KMS-11 (cell line): ENCODE measurements around the gene OR8H1.

ENCODE experiments used
- H2AFZ ChIP-seq: fragments of 200-600 bp; sonication (generic); 2 replicates; pipeline ENCODE4 v1.6.1; 2016; ENCODE audit warnings: antibody characterized with exemption, mixed run types, low read depth
- H3K27ac ChIP-seq: fragments of 200-600 bp; sonication (generic); 2 replicates; pipeline ENCODE4 v1.6.1; 2016; ENCODE audit warnings: mild to moderate bottlenecking, mixed run types
- H3K27me3 ChIP-seq: fragments of 200-600 bp; sonication (generic); 2 replicates; pipeline ENCODE4 v1.6.1; 2017; ENCODE audit warnings: mild to moderate bottlenecking, low read depth, mixed run types, moderate library complexity; ENCODE audit not compliant: insufficient read depth
- H3K36me3 ChIP-seq: fragments of 200-600 bp; sonication (generic); 2 replicates; pipeline ENCODE4 v1.6.1; 2017; ENCODE audit warnings: mild to moderate bottlenecking, mixed run types; ENCODE audit not compliant: insufficient read depth
- H3K4me1 ChIP-seq: fragments of 200-600 bp; sonication (generic); 2 replicates; pipeline ENCODE4 v1.6.1; 2016; ENCODE audit warnings: mild to moderate bottlenecking, low read depth, mixed run types; ENCODE audit not compliant: poor library complexity, severe bottlenecking
- H3K4me2 ChIP-seq: fragments of 200-600 bp; sonication (generic); 2 replicates; pipeline ENCODE4 v1.7.0; 2016; ENCODE audit warnings: mild to moderate bottlenecking, mixed run types
- H3K4me3 ChIP-seq: fragments of 200-600 bp; sonication (generic); IDR thresholded peaks from 2 replicates; pipeline ENCODE4 v1.6.1; 2017; ENCODE audit warnings: low read depth, low read length, mixed read lengths; ENCODE audit not compliant: insufficient read depth
- H3K79me2 ChIP-seq: fragments of 200-600 bp; sonication (generic); 2 replicates; pipeline ENCODE4 v1.6.1; 2016; ENCODE audit warnings: low read depth, mixed run types; ENCODE audit not compliant: insufficient read depth
- H3K9ac ChIP-seq: fragments of 200-600 bp; sonication (generic); 2 replicates; pipeline ENCODE4 v1.6.1; 2016; ENCODE audit warnings: mild to moderate bottlenecking, mixed run types
- H4K20me1 ChIP-seq: fragments of 200-600 bp; sonication (generic); 2 replicates; pipeline ENCODE4 v1.6.1; 2016; ENCODE audit warnings: mild to moderate bottlenecking, mixed run types; ENCODE audit not compliant: insufficient read depth
- CTCF ChIP-seq: fragments of 200-600 bp; sonication (generic); conservative IDR thresholded peaks from 2 replicates; pipeline ENCODE4 v1.6.1; 2017; ENCODE audit warnings: low read depth, mild to moderate bottlenecking, antibody characterized with exemption, low read length, moderate library complexity, mixed read lengths

The OR8H1 gene

GRCh38 chr11:56271092-56271491 lies 21.0 kb downstream of the OR8H1 start:
- TF ChIP-seq CTCF = no peak
- H3K9ac ChIP-seq = no peak overlapping the region
- no peaks in the 10 kb centered on the region for H3K27me3 ChIP-seq
- no peak overlapping the region for H3K4me3 ChIP-seq
- no peak overlapping the region for H3K4me2 ChIP-seq
- no peaks in the 10 kb centered on the region for H3K4me1 ChIP-seq
- no peak overlapping the region for H3K27ac ChIP-seq
- no peaks in the 10 kb centered on the region for H3K79me2 ChIP-seq
- H3K36me3 ChIP-seq = no peaks in the 10 kb centered on the region
- no peak overlapping the region for H2AFZ ChIP-seq
- H4K20me1 ChIP-seq = no peaks in the 10 kb centered on the region

GRCh38 chr11:56251954-56252353 lies 40.1 kb downstream of the OR8H1 start, which contains the start of gene OR5T3:
TSS of gene OR5T3 (plus strand) at chr11:56252254. CDS start at chr11:56252254, 0 bp downstream.
- Histone ChIP-seq H3K9ac (no peak within 1 kb of the TSS), H3K27me3 (no peaks in the 10 kb centered on the region), H3K27ac (no peak within 1 kb of the TSS), H4K20me1 (no peaks in the 10 kb centered on the region), H3K79me2 (no peaks in the 10 kb centered on the region), H3K4me3 (no peak within 1 kb of the TSS), H3K4me1 (peaks cover 7% of the 10 kb centered on the region), H3K4me2 (no peak within 1 kb of the TSS), H3K36me3 (no peaks in the 10 kb centered on the region), H2AFZ (no peak within 1 kb of the TSS)
- TF ChIP-seq CTCF = no peak
